AG04450 (cell line): Measurements from ENCODE around the gene PRKAR1B. TPM values are rescaled to one million over a fixed set of nuclear protein-coding genes. Genes with fewer than 3 reads are reported as not detected.
"Not testable (repeated sequence)": the region's sequence is repeated elsewhere in the genome, so short reads cannot be mapped to it uniquely, and the experiment has no call there.

ENCODE experiments used
- CTCF ChIA-PET: fragments of 300-600, 350-600 bp; formaldehyde crosslinking; extraction: SDS; loops from one replicate; lab custom pipeline; 2022; ENCODE audit warnings: antibody characterized with exemption, inconsistent platforms; lab: Charles Lee
- POLR2A ChIA-PET: fragments of 350-600 bp; formaldehyde crosslinking; extraction: SDS; loops from one replicate; lab custom pipeline; 2021; ENCODE audit warnings: antibody characterized with exemption, inconsistent platforms; lab: Yijun Ruan, JAX
- DNase-seq: peaks from one replicate; pipeline ENCODE4 v3.0.0-alpha.2; 2011; ENCODE audit warnings: low read depth, low spot score
- H3K27ac ChIP-seq: one replicate; pipeline ENCODE4 v1.5.1; 2012; ENCODE audit warnings: low read depth, low read length, control low read depth
- H3K27me3 ChIP-seq: one replicate; pipeline ENCODE4 v1.6.0; 2012; ENCODE audit warnings: low read length; ENCODE audit not compliant: control insufficient read depth, insufficient read depth
- H3K4me3 ChIP-seq: 2 replicates; pipeline ENCODE4 v1.5.1; 2011; ENCODE audit warnings: mild to moderate bottlenecking, low read depth, low read length, control low read depth
- H3K9me3 ChIP-seq: 2 replicates; pipeline ENCODE4 v1.5.1; 2012; ENCODE audit warnings: low read length; ENCODE audit not compliant: control insufficient read depth, insufficient read depth
- polyA plus RNA-seq: library from polyadenylated mRNA; depleted of rRNA; stranded (reverse); fragments of >200 nt; gene quantifications from 2 replicates; pipeline ENCODE4 v1.2.3, GENCODE V29; 2011
- TF ChIP-seq, protein P1 (sequence below): IDR thresholded peaks from 2 replicates; pipeline ENCODE4 v1.5.1; 2011; ENCODE audit warnings: low read depth, low read length, control low read depth, inconsistent platforms

PRKAR1B gene
- polyA plus RNA-seq, 1 experiment, result 16.1 TPM

DNA sequence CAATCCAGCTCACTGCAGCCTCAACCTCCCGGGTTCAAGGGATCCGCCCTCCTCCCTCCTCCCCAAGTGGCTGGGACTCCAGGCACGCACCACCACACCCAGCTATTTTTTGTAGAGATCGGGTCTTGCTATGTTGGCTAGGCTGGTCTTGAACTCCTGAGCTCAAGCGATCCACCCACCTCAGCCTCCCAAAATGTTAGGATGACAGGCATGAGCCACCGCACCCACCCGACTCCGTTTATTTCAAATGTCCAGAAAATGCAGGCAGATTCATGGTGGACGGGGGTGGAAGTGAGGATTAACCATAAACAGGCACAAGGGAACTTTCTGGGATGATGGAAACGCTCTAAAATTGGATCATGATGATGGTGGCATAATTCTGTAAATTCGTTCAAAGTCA, 85.1 kb downstream of the PRKAR1B start:
- Histone ChIP-seq H3K9me3 (peaks cover 38% of the 10 kb centered on the region), H3K4me3 (no peak overlapping the region), H3K27me3 (no peaks in the 10 kb centered on the region), H3K27ac (no peak overlapping the region)
- no peak for DNase-seq
- TF ChIP-seq, protein P1, sequence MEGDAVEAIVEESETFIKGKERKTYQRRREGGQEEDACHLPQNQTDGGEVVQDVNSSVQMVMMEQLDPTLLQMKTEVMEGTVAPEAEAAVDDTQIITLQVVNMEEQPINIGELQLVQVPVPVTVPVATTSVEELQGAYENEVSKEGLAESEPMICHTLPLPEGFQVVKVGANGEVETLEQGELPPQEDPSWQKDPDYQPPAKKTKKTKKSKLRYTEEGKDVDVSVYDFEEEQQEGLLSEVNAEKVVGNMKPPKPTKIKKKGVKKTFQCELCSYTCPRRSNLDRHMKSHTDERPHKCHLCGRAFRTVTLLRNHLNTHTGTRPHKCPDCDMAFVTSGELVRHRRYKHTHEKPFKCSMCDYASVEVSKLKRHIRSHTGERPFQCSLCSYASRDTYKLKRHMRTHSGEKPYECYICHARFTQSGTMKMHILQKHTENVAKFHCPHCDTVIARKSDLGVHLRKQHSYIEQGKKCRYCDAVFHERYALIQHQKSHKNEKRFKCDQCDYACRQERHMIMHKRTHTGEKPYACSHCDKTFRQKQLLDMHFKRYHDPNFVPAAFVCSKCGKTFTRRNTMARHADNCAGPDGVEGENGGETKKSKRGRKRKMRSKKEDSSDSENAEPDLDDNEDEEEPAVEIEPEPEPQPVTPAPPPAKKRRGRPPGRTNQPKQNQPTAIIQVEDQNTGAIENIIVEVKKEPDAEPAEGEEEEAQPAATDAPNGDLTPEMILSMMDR, result no peak
- POLR2A ChIA-PET, result no interaction called here
- CTCF ChIA-PET, result interaction anchor here (0.6 kb wide), 1 partner anchor 29 kb away, joined by 4 read pairs; no protein-coding TSS in a partner anchor

DNA sequence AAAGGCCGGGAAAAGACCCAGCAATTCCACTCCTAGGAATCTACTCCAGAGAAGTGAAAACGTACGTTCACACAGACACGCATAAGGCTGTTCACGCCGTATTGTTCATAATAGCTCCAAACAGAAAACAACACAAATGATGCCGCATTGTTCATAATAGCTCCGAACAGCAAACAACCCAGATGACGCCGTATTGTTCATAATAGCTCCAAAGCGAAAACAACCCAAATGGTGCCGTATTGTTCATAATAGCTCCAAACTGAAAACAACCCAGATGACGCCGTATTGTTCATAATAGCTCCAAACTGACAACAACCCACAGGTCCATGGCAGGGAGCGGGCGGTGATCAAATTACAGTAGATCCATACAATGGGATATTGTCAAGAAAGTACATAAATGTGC, 85.8 kb downstream of the PRKAR1B start:
- Histone ChIP-seq H3K4me3 (no peak overlapping the region), H3K27ac (no peak overlapping the region), H3K9me3 (peaks cover 39% of the 10 kb centered on the region), H3K27me3 (no peaks in the 10 kb centered on the region)
- ChIA-PET POLR2A (no interaction called here), CTCF (interaction anchor here (0.6 kb wide), 1 partner anchor 30 kb away, joined by 4 read pairs; no protein-coding TSS in a partner anchor)
- DNase-seq, result no peak
- TF ChIP-seq, protein P1, result no peak

DNA sequence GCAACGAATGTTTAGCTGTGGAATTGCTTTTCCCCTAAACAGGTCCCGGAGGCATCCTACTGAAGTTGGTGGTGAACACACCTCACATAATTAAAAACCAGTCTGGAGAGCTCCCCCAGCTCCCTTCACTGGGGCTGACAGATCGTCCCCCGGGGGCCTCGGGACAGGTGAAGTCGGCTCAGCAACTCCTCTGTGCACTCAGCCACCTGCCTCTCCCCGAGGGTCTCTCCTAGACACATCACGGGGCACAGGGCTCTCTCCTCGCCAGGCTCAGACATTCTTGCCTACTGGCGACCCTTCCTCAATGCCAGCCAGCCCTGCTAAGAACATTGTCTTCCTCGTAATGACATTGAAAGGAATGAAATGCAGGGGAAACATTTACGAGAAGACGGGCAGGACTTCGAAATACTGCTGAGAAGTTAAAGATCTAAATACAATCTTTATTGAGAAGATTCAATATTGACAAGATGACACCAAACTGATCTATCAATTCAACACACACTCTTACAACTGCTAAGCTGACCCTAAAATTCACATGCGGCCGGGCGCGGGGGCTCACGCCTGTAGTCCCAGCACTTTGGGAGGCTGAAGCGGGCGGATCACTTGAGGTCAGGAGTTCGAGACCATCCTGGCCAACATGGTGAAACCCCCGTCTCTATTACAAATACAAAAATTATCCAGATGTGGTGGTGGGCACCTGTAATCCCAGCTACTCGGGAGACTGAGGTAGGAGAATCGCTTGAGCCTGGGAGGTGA, 88.6 kb downstream of the PRKAR1B start:
- no peak for DNase-seq
- H3K27me3 ChIP-seq, result no peaks in the 10 kb centered on the region
- ChIA-PET CTCF (no interaction called here), POLR2A (no interaction called here)
- TF ChIP-seq, protein P1, result no peak
- H3K4me3 ChIP-seq, result no peak overlapping the region
- H3K9me3 ChIP-seq, result peaks cover 15% of the 10 kb centered on the region
- H3K27ac ChIP-seq, result no peak overlapping the region

DNA sequence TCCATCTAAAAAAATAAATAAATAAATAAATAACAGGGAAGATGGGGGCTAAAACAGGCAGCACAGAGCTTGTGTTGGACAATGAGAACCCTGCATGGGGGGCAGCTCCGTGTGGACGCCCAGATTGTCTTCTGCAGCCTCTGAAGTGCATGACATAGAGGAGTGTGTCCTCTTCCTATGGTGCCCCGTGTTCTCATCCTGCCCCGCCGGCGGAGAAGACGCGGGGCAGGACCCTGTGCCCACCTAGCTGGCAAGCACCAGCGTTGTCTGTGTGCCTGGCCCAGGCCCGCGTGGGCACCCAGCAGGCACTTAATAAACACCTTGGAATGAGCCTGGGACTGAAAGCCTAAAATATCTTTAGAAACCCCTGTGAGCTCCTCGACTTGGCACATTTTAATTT, 89.3 kb downstream of the PRKAR1B start:
- Histone ChIP-seq H3K9me3 (peaks cover 12% of the 10 kb centered on the region), H3K27ac (no peak overlapping the region), H3K4me3 (no peak overlapping the region), H3K27me3 (no peaks in the 10 kb centered on the region)
- POLR2A ChIA-PET, result no interaction called here
- TF ChIP-seq, protein P1, result no peak
- DNase-seq, result no peak
- CTCF ChIA-PET, result no interaction called here

DNA sequence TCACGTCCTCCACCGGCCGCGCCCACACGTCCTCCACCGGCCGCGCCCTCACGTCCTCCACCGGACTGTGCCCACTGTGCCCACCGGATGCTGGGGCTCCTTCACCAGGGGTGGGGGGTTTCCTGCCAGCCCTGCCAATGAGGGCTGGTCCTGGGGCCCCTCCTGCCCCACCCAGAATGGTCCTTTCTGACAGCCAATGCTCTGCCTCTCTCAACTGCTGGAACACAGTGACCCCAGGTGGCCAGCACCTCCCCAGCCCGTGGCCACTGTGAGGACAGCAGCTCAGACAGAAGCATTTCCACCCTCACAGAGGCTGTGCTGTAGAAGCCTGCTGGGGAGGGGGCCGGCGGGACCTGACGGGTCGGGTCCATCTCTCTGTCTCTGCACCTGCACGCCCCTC, 90.7 kb downstream of the PRKAR1B start:
- H3K9me3 ChIP-seq, result peaks cover 5% of the 10 kb centered on the region; the same call in 1 of the 2 replicates
- H3K27me3 ChIP-seq, result no peaks in the 10 kb centered on the region
- H3K27ac ChIP-seq, result no peak overlapping the region
- no peak overlapping the region for H3K4me3 ChIP-seq
- TF ChIP-seq, protein P1, result peak; percentile 29
- ChIA-PET CTCF (interaction anchor here (0.6 to 1.4 kb wide), 3 partner anchors 17 to 303 kb away, joined by 3 to 7 read pairs (median 3); no protein-coding TSS in a partner anchor), POLR2A (no interaction called here)
- no peak for DNase-seq

DNA sequence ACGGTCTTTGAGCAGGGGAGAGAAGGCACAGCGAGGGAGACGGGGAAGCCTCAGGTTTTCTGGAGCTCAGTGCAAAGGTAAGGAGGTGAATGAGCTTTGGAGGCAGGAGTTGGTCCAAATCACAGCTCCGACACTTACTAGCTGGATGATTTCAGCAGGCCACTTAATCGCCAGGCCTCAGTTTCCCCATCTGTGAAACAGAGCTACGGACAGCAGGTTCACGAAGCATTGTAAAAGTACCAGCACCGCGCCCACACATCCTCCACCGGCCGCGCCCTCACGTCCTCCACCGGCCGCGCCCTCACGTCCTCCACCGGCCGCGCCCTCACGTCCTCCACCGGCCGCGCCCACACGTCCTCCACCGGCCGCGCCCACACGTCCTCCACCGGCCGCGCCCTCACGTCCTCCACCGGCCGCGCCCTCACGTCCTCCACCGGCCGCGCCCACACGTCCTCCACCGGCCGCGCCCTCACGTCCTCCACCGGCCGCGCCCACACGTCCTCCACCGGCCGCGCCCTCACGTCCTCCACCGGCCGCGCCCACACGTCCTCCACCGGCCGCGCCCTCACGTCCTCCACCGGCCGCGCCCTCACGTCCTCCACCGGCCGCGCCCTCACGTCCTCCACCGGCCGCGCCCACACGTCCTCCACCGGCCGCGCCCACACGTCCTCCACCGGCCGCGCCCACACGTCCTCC, 91.2 kb downstream of the PRKAR1B start:
- not testable (repeated sequence) for H3K9me3 ChIP-seq, H3K27ac ChIP-seq, H3K27me3 ChIP-seq, DNase-seq, H3K4me3 ChIP-seq
- CTCF ChIA-PET, result interaction anchor here (0.6 to 1.4 kb wide), 2 partner anchors 301 to 302 kb away, joined by 3 to 7 read pairs; no protein-coding TSS in a partner anchor
- POLR2A ChIA-PET, result interaction anchor here (1.0 kb wide), 1 partner anchor 302 kb away, joined by 4 read pairs; no protein-coding TSS in a partner anchor
